GM12878 (cell line): ENCODE measurements around the gene RIPOR1. TPM values are rescaled to one million over a fixed set of nuclear protein-coding genes. Genes with fewer than 3 reads are reported as not detected.

ENCODE experiments used
- ATAC-seq: fragments of 200-7000 bp; cut with Tn5 transposase; 3 replicates; pipeline ENCODE4 v1.9.1; 2020; ENCODE audit warnings: mild to moderate bottlenecking, moderate library complexity
- BruUV-seq: library from RNA; stranded (reverse); fragments of 400-500 nt; replicated peaks from 2 replicates; lab custom pipeline; 2021; lab: Mats Ljungman, UMichigan
- CTCF ChIA-PET: fragments of 300-600 bp; sonication (Branson Sonifier 250); formaldehyde crosslinking; extraction: SDS; loops from one replicate; lab custom pipeline; 2021; ENCODE audit warnings: inconsistent platforms; lab: Yijun Ruan, JAX
- POLR2A ChIA-PET: fragments of 350-600 bp; formaldehyde crosslinking; extraction: SDS; loops from one replicate; lab custom pipeline; 2021; ENCODE audit warnings: inconsistent platforms; lab: Charles Lee
- RAD21 ChIA-PET: fragments of 300-600 bp; sonication (Branson Sonifier 250); formaldehyde crosslinking; loops from one replicate; lab custom pipeline; 2023; ENCODE audit warnings: antibody characterized with exemption; ENCODE audit not compliant: unreplicated experiment; lab: Charles Lee
- SMC1A ChIA-PET: fragments of 300-600 bp; sonication (Branson Sonifier 250); formaldehyde crosslinking; loops from one replicate; lab custom pipeline; 2023; ENCODE audit not compliant: unreplicated experiment, uncharacterized antibody; lab: Charles Lee
- DNase-seq: peaks from one replicate; pipeline ENCODE4 v3.0.0-alpha.2; 2011; ENCODE audit warnings: low read depth, low spot score
- FAIRE-seq: peaks from 3 replicates; lab custom pipeline; 2011; peaks lifted over from hg19 to GRCh38; lab: Jason Lieb, UNC
- H2AFZ ChIP-seq: 2 replicates; pipeline ENCODE4 v1.6.0; 2011; ENCODE audit warnings: low read depth, low read length, control low read depth; ENCODE audit not compliant: control insufficient read depth
- H3K27ac ChIP-seq: 2 replicates; pipeline ENCODE4 v1.5.1; 2011; ENCODE audit warnings: control low read depth; ENCODE audit not compliant: control insufficient read depth, insufficient read depth
- H3K27me3 ChIP-seq, 2 experiments: replicated peaks in 1 of 2; 2 replicates each; pipeline versions ENCODE4 v1.6.0 to v1.6.1; 2011; ENCODE audit warnings: low read length in 1 of 2; ENCODE audit not compliant: control insufficient read depth in 2 of 2, insufficient read depth in 2 of 2
- H3K36me3 ChIP-seq, 2 experiments: 2 replicates each; pipeline ENCODE4 v1.5.1; 2011; ENCODE audit warnings: low read length in 1 of 2; ENCODE audit not compliant: control insufficient read depth in 2 of 2, insufficient read depth in 2 of 2
- H3K4me1 ChIP-seq: 2 replicates; pipeline ENCODE4 v1.6.1; 2011; ENCODE audit warnings: mild to moderate bottlenecking, low read length, moderate library complexity, mixed read lengths; ENCODE audit not compliant: control insufficient read depth, insufficient read depth
- H3K4me2 ChIP-seq: 2 replicates; pipeline ENCODE4 v1.6.0; 2011; ENCODE audit warnings: control low read depth; ENCODE audit not compliant: control insufficient read depth, insufficient read depth
- H3K4me3 ChIP-seq: fragments of 200-600 bp; sonication (generic); 2 replicates; pipeline ENCODE4 v1.5.1; 2016
- H3K79me2 ChIP-seq: 2 replicates; pipeline ENCODE4 v1.6.0; 2011; ENCODE audit warnings: low read length; ENCODE audit not compliant: control insufficient read depth, insufficient read depth
- H3K9ac ChIP-seq: 2 replicates; pipeline ENCODE4 v1.8.0; 2011; ENCODE audit warnings: low read length, control low read depth, mixed read lengths; ENCODE audit not compliant: control insufficient read depth, insufficient read depth
- H3K9me3 ChIP-seq: replicated peaks from 3 replicates; pipeline ENCODE4 v1.5.1; 2011; ENCODE audit warnings: mild to moderate bottlenecking, low read length; ENCODE audit not compliant: control insufficient read depth, insufficient read depth
- H4K20me1 ChIP-seq: 2 replicates; pipeline ENCODE4 v1.6.0; 2011; ENCODE audit not compliant: control insufficient read depth, insufficient read depth
- CEBPB ChIP-seq, 2 experiments: fragments of 150-350 bp in 1 of 2; IDR thresholded peaks; 2 replicates each; pipeline ENCODE4 v1.6.1; 2012 to 2014; ENCODE audit warnings: low read depth in 2 of 2, low read length in 2 of 2, borderline replicate concordance in 1 of 2, inconsistent platforms in 1 of 2
- NBN ChIP-seq: fragments of 450-650 bp; IDR thresholded peaks from 2 replicates; pipeline ENCODE4 v1.6.1; 2016
- RAD51 ChIP-seq: fragments of 450-650 bp; IDR thresholded peaks from 2 replicates; pipeline ENCODE4 v1.6.1; 2016; ENCODE audit warnings: moderate library complexity, mild to moderate bottlenecking, inconsistent platforms
- SMARCA5 ChIP-seq: fragments of 450-650 bp; IDR thresholded peaks from 2 replicates; pipeline ENCODE4 v1.6.1; 2017; ENCODE audit warnings: mild to moderate bottlenecking
- SPI1 ChIP-seq: IDR thresholded peaks from 2 replicates; pipeline ENCODE4 v1.6.1; 2011; ENCODE audit warnings: low read depth, mild to moderate bottlenecking, low read length, moderate library complexity, borderline replicate concordance; ENCODE audit not compliant: insufficient read depth
- SUPT20H ChIP-seq: IDR thresholded peaks from 2 replicates; pipeline ENCODE4 v1.6.1; 2011; ENCODE audit warnings: low read depth, mild to moderate bottlenecking, low read length, moderate library complexity, borderline replicate concordance; ENCODE audit not compliant: control insufficient read depth
- TBL1XR1 ChIP-seq: IDR thresholded peaks from 2 replicates; pipeline ENCODE4 v1.6.1; 2012; ENCODE audit warnings: low read depth, low read length, improper control_type of control experiment
- ZBTB4 ChIP-seq: fragments of 450-650 bp; formaldehyde crosslinking; IDR thresholded peaks from 2 replicates; pipeline ENCODE4 v1.4.0; 2022; ENCODE audit warnings: mild to moderate bottlenecking, moderate library complexity
- ZNF217 ChIP-seq: fragments of 450-650 bp; IDR thresholded peaks from 2 replicates; pipeline ENCODE4 v1.6.1; 2017; ENCODE audit warnings: antibody characterized with exemption, mild to moderate bottlenecking
- WGBS: methylation state at CpG from one replicate; pipeline ENCODE4 v1.1.6; 2016; ENCODE audit warnings: low lambda C conversion rate; ENCODE audit not compliant: insufficient replicate concordance, insufficient coverage; ENCODE audit errors: missing lambda C conversion rate; 5-methylcytosine and 5-hydroxymethylcytosine counted together
- in situ Hi-C: fragments of 300-500 bp; cut with MboI; formaldehyde crosslinking; loops from 9 replicates; pipeline ENCODE4 v1.14.3; 2018; ENCODE audit warnings: mixed read lengths
- intact Hi-C: fragments of 100-400 bp; cut with micrococcal nuclease; formaldehyde crosslinking; loops from one replicate; pipeline ENCODE4 v1.14.2; 2022; ENCODE audit not compliant: unreplicated experiment
- polyA plus RNA-seq, 11 experiments: library from polyadenylated mRNA; depleted of rRNA in 4 of 11; unstranded in 6 of 11; stranded (reverse) in 5 of 11; fragments of >200 nt; fragmentation: Nextera tagmentation in 4 of 11; fragmentation: Illumina TruSeq in 1 of 11; extraction: Ambion mirVana in 4 of 11; extraction: Trizol in 1 of 11; gene quantifications; 1 replicate in 1 of 11; 2 replicates in 10 of 11; pipeline versions ENCODE4 v1.2.1 to v1.2.3, GENCODE V29; 2011 to 2016; ENCODE audit warnings: inconsistent platforms in 2 of 11, missing spikeins in 2 of 11, low read depth in 1 of 11
- total RNA-seq, 4 experiments: library from RNA; depleted of rRNA in 3 of 4; stranded (reverse); fragments of >200 nt in 3 of 4; fragmentation: Illumina TruSeq in 1 of 4; extraction: Trizol in 1 of 4; gene quantifications; 2 replicates each; pipeline versions ENCODE4 v1.2.1 to v1.2.3, GENCODE V29; 2013 to 2021
- TF ChIP-seq, protein P1 (sequence below): fragments of 450-650 bp; IDR thresholded peaks from 2 replicates; pipeline ENCODE4 v1.6.1; 2018; ENCODE audit warnings: borderline replicate concordance, mild to moderate bottlenecking; ENCODE audit not compliant: partially characterized antibody

RIPOR1 gene
- total and polyA plus RNA-seq, 10 of the 15 experiments (the other 5 are each of a cell fraction or from before 2014, with no cell fraction given), result 0.13 to 28.5 (median 7.0) TPM

- TF ChIP-seq TBL1XR1, result no peak
These were observed 5.8 kb downstream of the RIPOR1 start (continued) for GRCh38 chr16:67534431-67534830.

DNA sequence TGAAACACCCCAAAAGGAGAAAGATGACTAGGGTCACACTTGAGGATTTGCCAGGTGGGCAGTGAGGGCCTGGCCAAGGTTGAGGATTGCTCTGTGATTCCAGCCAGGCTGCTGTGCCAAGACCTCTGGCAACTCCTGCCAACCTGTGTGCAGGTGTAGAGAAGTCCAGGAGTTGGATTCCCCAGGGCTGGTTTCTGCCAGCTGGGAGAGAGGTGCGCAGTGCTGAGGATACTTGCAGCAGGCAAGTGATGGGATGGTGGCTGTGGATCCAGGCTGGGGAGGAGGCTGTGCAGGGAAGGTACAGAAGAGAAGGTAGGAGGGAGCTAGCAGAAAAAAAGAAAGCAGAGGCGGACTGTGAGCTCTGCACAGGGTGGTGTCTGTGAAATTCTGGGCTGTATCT is 6.6 kb downstream of the RIPOR1 start:
- DNase-seq (no peak), FAIRE-seq (no peak), ATAC-seq (no peak)
- intact Hi-C loops (no loop called here), in situ Hi-C loops (no loop called here)
- CTCF ChIA-PET, result interaction anchor here (1.1 to 11.3 kb wide), 4 partner anchors 12 to 41 kb away, joined by 3 to 131 read pairs (median 18); partner anchors contain the start of gene CTCF
- Histone ChIP-seq H2AFZ (no peak overlapping the region), H3K79me2 (no peaks in the 10 kb centered on the region), H3K9ac (no peak overlapping the region), H3K27me3 (peaks cover 0 to 2% of the 10 kb centered on the region in 2 experiments; a peak in 1 of 4 replicates), H3K36me3 (peaks cover 0 to 2% of the 10 kb centered on the region in 2 experiments; a peak in 2 of 4 replicates), H3K27ac (no peak overlapping the region), H3K9me3 (no peaks in the 10 kb centered on the region), H4K20me1 (peaks cover 4% of the 10 kb centered on the region), H3K4me1 (peaks cover 27% of the 10 kb centered on the region), H3K4me3 (no peak overlapping the region), H3K4me2 (no peak overlapping the region)
- TF ChIP-seq SPI1 (no peak), ZNF217 (no peak), SMARCA5 (no peak), NBN (no peak), RAD51 (no peak), SUPT20H (no peak), CEBPB (IDR thresholded peaks at IDR 0.05; ENCODE audit: borderline replicate concordance in 1 of 2, low read depth in 2 of 2, low read length in 2 of 2) (no peak), ZBTB4 (CRISPR knock-in tag) (no peak)
- TF ChIP-seq, protein P1, sequence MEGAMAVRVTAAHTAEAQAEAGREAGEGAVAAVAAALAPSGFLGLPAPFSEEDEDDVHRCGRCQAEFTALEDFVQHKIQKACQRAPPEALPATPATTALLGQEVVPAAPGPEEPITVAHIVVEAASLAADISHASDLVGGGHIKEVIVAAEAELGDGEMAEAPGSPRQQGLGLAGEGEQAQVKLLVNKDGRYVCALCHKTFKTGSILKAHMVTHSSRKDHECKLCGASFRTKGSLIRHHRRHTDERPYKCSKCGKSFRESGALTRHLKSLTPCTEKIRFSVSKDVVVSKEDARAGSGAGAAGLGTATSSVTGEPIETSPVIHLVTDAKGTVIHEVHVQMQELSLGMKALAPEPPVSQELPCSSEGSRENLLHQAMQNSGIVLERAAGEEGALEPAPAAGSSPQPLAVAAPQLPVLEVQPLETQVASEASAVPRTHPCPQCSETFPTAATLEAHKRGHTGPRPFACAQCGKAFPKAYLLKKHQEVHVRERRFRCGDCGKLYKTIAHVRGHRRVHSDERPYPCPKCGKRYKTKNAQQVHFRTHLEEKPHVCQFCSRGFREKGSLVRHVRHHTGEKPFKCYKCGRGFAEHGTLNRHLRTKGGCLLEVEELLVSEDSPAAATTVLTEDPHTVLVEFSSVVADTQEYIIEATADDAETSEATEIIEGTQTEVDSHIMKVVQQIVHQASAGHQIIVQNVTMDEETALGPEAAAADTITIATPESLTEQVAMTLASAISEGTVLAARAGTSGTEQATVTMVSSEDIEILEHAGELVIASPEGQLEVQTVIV, result no peak
- SMC1A ChIA-PET, result interaction anchor here (2.4 kb wide), 1 partner anchor 14 kb away, joined by 6 read pairs; no protein-coding TSS in a partner anchor
- WGBS, result 95% methylated on average over 2 of the region's 2 CpGs
- RAD21 ChIA-PET, result interaction anchor here (0.7 to 0.9 kb wide), 2 partner anchors 14 to 27 kb away, joined by 3 to 4 read pairs; partner anchors contain the start of gene CTCF
- POLR2A ChIA-PET, result interaction anchor here (0.5 kb wide), 1 partner anchor 1906 kb away, joined by 5 read pairs; no protein-coding TSS in a partner anchor
- no TSS peak for BruUV-seq
